SKM-1 treated with dmso at 0.1 percent for 144 hours (cell line): ENCODE measurements around the gene VRK2.
"Not testable (repeated sequence)": the region's sequence is repeated elsewhere in the genome, so short reads cannot be mapped to it uniquely, and the experiment has no call there.

Experiments
- DNase-seq: peaks from one replicate; lab custom pipeline; 2025; ENCODE audit not compliant: unreplicated experiment; lab: John Stamatoyannopoulos, UW

Gene VRK2

DNA sequence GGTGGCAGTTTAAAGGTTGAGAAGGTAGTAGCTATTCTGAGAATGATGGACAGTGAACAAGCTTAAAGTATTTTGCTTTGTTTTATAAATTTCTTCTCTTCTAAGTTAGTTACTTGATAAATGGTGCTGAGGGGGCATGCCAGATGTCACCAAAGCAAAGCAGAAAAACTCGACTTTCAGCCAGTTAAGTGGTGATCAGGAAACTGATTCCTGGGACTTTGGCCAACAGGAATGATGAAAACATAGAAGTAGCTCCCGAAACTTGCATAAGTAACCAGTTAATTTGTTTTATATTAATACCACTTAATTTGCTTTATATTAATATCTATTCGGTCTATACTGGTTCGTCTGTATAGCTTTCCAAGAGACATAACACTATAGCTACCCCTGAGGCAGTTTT is 111.9 kb downstream of the VRK2 start:
- no peak for DNase-seq

- no peak for DNase-seq
Measured at GRCh38 chr2:58163913-58164312, 117.3 kb downstream of the VRK2 start.

GRCh38 chr2:58168130-58168529 is 121.5 kb downstream of the VRK2 start:
- not testable (repeated sequence) for DNase-seq

DNA sequence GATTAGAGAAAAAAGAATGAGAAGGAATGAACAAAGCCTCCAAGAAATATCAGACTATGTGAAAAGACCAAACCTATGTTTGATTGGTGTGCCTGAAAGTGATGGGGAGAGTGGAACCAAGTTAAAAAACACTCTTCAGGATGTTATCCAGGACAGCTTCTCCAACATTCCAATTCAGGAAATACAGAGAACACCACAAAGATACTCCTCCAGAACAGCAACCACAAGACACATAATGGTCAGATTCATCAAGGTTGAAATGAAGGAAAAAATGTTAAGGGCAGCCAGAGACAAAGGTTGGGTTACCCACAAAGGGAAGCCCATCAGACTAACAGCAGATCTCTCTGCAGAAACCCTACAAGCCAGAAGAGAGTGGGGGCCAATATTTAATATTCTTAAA is 123.2 kb downstream of the VRK2 start:
- not testable (repeated sequence) for DNase-seq

GRCh38 chr2:58170334-58170933 is 123.8 kb downstream of the VRK2 start:
- not testable (repeated sequence) for DNase-seq

DNA sequence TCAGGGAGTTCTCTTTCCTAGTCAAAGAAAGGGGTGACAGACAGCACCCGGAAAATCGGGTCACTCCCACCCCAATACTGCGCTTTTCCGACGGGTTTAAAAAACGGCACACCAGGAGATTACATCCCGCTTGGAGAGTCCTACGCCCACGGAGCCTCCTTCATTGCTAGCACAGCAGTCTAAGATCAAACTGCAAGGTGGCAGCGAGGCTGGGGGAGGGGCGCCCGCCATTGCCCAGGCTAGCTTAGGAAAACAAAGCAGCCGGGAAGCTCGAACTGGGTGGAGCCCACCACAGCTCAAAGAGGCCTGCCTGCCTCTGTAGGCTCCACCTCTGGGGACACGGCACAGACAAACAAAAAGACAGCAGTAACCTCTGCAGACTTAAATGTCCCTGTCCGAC is 125.2 kb downstream of the VRK2 start:
- not testable (repeated sequence) for DNase-seq

GRCh38 chr2:58177187-58177586 is 130.6 kb downstream of the VRK2 start:
- DNase-seq = not testable (repeated sequence)

GRCh38 chr2:58180175-58180574 is 133.6 kb downstream of the VRK2 start:
- DNase-seq = not testable (repeated sequence)

DNA sequence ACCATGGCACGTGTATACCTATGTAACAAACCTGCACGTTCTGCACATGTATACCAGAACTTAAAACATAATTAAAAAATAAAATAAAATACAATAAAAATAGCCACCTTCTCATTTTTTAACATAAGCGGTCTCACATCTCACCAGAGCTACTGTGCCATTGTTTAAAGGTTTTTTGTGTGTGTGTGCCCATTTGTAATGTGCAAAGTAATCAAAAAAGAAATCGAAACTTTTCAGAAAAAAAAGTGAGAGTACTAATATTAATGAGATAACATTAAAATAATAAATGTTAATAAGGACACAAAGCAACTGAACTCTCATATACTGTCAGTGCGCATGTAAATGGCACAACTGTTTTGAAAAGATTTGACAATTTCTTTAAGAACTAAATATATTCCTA is 134.0 kb downstream of the VRK2 start:
- no peak for DNase-seq

DNA sequence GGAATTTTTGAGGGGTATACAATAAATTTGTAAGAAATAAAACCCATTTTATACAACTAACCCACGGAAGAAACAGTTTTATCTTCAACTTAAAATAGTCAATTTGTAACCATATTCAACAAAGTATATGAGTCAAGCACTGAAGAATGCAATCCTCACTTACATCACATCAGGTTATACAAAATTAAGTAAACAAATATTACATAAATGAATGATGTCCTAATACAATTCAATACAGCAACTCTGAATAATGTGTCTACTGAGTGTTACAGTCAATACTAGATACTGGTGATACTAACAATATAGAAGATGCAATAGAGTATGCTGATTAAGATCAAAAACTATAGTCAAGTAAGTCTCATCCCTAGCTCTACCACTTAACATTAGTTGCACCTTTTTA is 135.9 kb downstream of the VRK2 start:
- no peak for DNase-seq

GRCh38 chr2:58186501-58186900 is 139.9 kb downstream of the VRK2 start:
- DNase-seq = no peak

DNA sequence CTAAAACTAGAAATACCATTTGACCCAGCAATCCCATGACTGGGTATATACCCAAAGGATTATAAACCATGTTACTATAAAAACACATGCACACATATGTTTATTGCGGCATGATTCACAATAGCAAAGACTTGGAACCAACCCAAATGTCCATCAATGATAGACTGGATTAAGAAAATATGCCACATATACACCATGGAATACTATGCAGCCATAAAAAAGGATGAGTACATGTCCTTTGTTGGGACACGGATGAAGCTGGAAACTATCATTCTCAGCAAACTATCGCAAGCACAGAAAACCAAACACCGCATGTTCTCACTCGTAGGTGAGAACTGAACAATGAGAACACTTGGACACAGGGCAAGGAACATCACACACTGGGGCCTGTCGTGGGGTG is 140.4 kb downstream of the VRK2 start:
- DNase-seq = not testable (repeated sequence)

DNA sequence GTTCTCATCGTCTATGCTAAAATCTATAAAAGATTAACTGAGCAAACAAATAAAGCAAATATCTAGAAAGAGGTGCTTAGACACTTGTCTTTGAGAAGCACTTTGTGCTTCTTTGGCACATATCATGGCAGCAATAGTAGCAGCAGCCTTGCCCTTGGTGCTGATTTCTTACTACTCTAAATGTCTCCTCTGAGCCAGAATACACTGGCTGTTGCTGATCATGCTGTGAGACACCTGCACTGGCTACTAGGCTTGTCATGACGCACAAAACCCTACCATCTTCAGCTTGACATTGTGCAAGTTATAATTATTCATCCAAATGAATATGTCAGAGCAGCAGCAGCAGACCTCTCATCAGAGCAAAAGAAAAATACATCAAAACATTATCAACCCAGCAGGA is 147.9 kb downstream of the VRK2 start:
- DNase-seq = no peak

- no peak for DNase-seq
Measured at GRCh38 chr2:58195662-58196061, 149.1 kb downstream of the VRK2 start.

- DNase-seq = no peak
Measured at GRCh38 chr2:58197894-58198293, 151.3 kb downstream of the VRK2 start.

- no peak for DNase-seq
Measured at GRCh38 chr2:58202404-58202803, 155.8 kb downstream of the VRK2 start.

GRCh38 chr2:58203018-58203417 is 156.4 kb downstream of the VRK2 start:
- DNase-seq = no peak

GRCh38 chr2:58204195-58204959 is 157.8 kb downstream of the VRK2 start:
- DNase-seq = no peak

GRCh38 chr2:58206785-58207184 is 160.2 kb downstream of the VRK2 start:
- DNase-seq = no peak

GRCh38 chr2:58207189-58207588 is 160.6 kb downstream of the VRK2 start:
- no peak for DNase-seq
